Activated CD4-positive, alpha-beta T cell treated with anti-CD3 and anti-CD28 coated beads, Interleukin-2, amount 50 U/mL, for 4 hours (primary cell): ENCODE measurements around the gene OR6K3.

ENCODE experiments used
- DNase-seq, 2 experiments: peaks; one replicate each; pipeline ENCODE4 v3.0.0-alpha.2; 2020

OR6K3 gene

DNA sequence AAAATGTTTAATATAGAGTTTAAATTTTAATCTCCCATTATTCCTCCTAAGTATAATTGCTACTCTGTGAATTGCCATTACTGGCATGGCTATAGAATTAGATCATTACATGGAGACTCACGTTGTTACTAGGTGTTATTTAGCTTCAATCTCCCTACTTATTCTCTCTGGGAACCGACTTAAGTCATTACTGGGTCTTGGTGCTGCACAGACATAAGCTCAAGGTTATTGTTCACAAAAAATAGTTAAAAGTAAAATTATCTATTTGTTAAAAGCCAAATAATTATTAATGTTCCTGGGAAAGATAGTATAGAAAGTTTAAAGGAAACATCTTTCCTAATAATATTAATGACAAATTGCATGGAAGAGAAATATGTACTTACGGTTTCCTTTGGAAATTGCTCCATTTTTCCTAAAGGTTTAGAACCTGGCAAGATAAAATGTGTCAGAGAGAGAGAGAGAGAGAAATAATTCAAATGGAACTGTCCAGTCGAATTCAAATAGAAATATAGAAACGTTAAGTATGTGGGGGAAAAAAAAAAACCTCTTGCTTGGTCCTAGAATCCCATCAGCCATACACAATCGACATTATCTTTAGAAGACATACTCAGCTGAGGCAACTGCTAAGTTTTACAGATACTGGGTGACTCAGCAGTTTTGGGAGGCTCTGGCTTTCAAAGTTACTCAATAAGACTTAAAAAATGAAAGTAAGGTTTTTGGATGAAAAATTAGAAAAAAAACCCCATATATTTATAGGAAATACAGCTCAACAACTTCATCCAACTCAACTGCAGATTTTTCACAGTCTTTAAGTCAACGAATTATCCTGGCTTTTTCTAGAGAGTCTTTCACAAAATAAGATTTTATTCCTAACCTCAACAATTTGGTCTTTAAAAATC is 34.2 kb downstream of the OR6K3 start, which contains the start of gene SPTA1:
TSS of gene SPTA1 (minus strand) at position 605 of the 899 bp plus-strand sequence. CDS start at position 407, 198 bp downstream.
- no peak for DNase-seq

DNA sequence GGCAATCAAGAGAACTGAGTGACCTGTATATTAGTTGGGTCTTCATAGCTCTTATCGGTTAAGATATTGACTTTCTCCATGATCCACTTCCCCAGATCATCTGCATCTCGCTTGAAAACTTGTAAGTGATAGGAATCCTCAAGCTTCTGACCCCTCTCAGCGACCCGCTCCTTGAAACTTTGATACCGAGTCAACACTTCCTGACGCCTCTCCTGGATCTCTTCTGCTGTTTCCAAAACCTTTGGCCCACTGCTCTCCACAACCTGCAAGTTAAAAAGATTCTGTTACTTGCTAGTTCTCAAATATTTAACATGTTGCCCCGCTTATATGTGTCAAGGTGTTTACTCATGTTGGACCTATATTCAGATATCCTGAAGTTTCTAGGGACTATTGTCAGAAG is 35.4 kb downstream of the OR6K3 start:
- DNase-seq: no peak

DNA sequence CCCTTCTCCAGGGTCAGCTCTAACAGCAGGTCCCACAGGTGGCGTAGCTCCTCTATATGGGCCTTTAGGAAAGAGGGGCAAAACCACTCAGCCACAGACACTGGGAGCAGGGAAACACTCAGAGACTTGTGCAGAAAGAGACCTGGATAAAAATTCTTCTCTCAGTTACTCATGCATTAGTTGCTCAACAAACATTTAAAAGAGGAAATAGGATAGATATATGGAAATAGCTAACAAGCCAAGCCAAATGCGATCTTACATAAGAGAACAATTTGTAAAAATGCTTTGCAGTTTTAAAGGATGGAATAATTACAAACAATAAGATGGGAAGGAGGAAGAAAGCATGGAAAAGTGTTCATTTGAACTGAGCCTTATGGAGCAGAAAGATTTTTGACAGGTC is 38.9 kb downstream of the OR6K3 start:
- no peak for DNase-seq

DNA sequence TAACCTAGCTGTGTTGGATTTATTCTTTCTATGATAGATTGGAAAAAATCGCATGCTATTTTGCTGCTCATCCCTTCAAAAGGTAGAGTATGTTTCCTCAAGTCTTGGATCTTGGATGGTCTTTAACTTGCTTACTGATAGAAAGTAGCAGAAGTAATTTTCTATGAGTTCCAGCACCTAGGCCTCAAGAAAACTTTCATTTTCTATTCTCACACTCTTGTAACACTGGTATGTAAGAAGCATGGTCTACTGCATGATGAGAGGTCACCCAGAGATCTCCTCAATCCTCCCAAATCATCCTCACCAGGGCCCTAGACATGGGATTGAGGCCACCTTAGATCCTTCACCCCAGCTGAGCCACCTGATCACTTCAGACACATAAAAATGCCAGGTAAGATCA is 41.2 kb downstream of the OR6K3 start:
- no peak for DNase-seq

DNA sequence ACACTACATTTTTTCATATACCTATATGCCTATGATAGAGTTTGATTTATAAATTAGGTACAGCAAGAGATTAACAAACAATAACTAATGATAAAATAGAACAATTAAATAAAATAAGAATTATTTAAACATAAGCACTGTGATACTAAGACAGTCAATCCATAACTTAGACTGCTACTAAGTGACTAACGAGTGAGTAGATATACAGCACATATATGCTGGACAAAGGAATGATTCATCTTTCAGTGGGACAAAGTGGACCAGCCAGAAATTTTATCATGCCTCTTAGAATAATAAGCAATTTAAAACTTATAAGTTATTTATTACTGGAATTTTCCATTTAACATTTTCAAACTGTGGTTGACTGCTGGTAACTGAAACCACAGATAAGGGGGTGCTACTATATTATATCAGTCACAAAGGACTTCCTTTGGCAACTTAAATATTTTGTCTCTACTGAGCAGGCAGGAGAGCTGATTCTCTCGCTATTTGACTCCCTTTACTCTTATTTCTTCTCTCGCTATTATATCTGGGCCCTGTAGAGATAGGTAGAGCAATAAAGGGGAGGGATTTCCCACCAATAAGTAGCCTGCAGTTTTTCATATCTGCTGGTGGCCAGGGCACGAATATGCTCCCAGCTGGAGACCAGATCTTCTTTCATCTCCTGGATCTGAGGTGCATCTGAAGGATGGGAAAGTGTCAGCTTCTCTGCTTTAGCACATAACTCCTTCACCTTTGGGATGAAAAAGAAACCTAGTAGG is 44.8 kb downstream of the OR6K3 start:
- DNase-seq: no peak

DNA sequence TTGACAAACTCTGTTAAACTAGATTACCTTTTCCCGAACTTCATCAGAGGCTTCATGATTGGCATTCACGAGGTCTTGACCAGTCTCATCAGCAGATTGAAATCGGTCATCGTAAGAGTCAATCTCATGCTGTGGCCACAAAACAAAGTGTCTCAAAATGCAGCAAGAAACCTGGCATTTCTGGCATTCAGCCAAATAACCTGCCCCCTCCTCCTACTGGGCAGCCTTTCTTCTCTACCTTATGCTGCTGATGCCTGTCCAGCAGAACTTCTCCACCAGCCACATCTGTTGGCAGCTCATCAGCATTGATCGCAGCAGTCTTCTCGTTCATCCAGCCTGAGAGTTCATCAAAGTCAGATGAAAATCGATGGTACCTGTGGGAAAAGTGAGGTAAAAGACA is 46.2 kb downstream of the OR6K3 start:
- no peak for DNase-seq
